Hematopoietic multipotent progenitor cell treated with erythropoietin and hydrocortisone succinate and interleukin-3 and kit ligand, for 4 days (in vitro differentiated cells): Measurements from ENCODE around the gene B4GALT5.

Experiments
- DNase-seq: peaks from one replicate; pipeline ENCODE4 v3.0.0-alpha.2; 2015

The B4GALT5 gene

DNA sequence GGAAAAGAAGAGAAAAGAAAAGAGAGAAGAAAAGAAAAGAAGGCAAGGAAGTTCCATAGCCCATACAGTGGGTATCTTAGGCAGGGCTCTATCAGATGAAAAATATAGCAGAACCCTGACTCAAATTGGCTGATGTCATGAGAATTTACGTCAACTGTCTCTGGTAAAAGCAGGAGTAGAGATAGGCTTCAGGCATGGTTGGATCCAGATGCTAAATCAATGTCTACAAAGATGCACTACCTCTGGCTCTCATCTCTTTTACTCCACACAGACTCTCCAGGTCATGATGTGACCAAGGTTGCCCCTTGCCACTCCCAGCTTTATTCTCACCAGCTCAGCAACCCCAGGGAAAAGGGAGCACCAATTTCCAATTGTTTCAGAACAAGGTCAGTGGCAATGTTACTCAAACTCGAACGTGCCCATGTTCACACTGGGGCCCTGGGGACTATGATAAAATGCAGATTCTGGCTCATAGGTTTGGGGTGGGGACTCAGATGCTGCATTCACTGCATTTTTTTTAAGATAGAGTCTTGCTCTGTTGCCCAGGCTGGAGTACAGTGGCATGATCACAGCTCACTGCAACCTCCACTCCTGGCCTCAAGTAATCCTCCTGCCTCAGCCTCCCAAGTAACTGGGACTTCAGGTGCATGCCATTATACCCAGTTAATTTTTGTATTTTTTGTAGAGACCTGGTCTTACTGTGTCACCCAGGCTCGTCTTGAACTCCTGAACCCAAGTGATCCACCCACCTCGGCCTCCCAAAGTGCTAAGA, 112.3 kb downstream of the B4GALT5 start:
- no peak for DNase-seq

DNA sequence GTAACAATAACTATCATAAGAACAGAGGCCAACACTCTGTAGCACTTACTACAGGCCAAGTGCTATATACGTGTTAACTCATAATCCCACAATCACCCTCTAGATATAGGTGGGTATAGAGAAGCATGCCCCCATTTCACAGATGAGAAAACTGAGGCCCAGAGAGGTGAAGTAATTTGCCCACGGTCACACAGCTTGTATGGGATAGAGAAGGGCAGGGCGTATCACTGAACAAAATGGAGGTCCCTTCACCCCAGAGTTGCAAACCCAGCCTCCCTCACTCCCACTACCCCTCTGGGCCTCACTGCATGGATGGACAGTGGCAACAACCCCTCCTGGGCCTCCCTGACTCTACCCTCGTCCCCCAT, 113.9 kb downstream of the B4GALT5 start:
- no peak for DNase-seq

DNA sequence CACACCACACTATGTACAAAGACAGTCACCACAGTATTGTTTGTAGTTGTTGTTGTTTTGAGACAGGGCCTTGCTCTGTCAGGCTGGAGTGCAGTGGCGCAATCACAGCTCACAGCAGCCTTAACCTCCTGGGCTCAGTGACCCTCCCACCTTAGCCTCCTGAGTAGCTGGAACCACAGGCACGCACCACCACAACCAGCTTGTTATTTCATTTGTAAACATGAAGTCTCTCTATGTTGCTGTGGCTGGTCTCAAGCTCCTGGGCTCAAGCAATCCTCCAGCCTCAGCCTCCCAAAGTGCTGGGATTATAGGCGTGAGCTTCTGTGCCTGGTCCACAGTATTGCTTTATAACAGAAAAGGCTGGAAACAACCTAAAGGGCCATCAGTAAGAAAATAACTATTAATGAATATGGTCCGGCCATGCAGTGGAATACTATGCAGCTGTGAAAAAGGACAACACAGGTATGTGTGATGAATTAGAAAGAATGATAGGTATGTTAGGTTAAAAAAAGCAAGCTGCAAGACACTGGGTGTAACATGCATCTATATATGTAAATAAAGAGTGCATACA, 115.8 kb downstream of the B4GALT5 start:
- no peak for DNase-seq

DNA sequence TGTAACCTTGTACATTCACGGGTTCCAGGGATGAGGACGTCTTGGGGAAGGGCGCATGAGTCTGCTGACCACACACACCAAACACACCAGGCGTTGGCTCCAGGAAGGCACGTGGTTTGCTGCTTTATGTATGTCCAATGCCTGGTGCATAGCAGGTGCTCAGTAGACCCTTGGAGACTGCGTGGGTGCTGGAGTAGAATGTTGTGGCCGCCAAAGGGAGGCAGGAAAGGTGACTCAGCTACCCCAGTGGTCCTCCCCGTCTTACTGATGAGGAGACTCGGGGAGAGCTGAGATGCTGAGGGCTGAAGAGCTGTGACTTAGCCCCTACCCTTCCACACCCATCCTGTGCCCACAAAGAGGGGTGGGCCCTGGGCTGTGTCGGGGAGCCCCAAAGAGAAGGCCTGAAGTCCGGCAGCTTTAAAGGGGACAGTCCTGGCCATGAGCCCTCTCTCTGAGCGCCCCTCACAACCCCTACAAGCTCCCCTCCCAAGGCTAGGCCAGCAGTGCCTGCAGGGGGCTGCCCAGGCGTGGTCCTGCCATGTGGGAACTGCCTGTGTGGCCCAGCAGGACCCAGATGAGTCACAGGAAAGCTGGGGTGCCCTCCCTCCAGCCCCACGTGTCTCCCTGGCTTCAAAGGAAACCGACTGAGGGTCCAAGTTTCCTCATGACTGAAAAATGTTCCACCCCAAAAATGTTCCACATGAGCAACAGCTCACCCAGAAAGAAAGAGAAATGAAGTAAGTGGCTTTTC, 117.7 kb downstream of the B4GALT5 start:
- DNase-seq = no peak

DNA sequence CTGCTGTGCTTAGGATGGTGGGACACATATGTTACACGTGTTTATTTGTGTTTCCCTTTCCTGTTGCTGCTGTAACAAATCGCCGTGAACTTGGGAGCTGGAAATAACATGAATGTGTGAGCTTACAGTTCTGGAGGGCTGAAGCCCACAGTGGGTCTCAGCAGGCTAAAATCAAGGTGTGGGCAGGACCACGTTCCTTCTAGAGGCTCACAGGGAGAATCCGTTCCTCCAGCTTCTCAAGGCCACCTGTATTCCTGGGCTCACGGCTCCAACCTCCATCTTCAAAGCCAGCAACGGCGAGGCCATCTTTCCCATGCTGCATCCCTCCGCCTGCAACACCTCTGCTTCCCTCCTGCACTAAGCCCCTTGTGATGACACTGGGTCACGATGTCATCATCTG, 118.3 kb downstream of the B4GALT5 start:
- DNase-seq = no peak

DNA sequence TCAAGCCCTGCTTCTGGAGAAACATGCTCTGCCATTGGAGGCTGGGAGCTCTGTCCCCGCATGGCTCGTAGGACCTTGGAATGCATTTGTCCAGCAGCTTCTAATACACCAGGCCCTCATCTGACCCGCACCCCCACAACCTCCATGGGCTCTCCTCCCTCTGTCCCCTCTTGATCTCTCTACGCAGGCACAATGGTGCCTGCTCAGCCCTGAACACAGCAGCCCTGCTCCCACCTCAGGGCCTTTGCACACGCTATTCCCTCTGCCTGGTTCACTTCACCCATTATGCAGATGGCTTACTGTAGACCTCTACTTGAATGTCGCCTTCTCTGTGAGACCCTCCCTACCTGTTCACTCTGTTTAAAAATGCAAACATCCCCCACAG, 118.8 kb downstream of the B4GALT5 start:
- DNase-seq = no peak

DNA sequence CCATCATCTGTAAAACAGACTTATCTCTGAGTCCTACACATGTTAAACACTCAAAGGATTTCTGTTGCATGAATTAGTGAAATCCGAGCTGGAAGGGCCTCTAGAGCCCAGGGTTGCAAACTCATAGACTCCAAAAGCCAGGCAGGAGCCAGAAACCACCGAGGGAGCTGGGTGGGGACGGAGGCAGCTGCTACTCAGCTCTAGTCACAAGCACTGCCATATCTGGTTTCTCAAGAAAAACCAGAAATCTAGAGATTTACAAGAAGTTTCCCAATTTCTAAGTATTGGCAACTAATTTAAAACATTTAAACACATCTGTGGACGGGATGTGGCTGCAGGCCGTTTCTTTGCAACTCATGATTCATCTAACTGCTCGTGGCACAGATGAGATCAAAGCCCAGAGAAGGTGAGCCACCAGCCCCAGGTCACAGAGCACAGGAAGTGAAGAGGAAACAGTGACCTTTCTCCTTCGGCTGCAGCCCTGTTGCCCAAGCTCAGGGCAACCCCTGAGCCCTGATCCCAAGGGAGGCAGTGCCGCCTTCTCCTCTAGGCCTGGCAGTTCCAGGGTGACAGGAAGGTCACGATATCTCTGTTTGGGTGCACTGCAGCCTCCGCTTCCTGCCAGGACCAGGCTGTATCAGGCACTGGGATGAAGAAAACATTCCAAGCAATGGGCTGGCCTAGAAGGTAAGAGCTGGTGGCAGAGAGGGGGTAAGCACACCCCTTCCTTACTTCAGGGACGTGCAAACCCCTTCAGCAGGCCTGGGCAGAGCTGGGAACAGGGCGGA, 119.3 kb downstream of the B4GALT5 start:
- peak; percentile 42 for DNase-seq

DNA sequence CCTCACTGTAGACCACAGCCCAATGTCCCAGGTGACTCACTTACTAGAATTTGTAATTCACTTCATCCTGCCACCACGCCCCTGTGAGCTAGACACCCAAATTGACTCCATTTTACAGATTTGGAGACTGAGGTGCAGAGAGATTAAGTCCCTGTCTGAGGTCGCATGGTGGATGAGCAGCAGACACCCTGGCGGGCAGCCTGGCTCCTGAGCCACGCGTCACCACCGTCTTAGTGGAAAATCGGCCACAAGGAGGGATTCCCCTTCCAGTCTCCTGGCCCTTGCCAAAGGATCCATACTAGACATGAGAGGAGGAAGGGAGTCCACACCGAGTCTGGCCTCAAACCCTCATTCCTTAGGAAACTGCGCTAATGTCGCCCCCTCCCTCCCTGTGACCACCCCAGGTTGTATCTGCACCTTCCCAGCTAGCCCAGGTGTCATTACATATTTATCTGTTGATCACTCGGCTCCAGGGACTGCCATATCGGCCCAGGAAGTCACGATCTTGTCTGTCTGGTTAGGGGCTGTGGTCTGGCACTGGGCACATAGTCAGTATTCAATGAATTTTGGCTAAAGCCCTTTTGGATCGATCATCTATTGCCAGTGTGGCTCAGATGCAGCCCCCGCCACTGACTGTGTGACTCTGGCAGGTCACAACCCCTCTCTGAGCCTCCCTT, 120.1 kb downstream of the B4GALT5 start:
- DNase-seq = no peak

DNA sequence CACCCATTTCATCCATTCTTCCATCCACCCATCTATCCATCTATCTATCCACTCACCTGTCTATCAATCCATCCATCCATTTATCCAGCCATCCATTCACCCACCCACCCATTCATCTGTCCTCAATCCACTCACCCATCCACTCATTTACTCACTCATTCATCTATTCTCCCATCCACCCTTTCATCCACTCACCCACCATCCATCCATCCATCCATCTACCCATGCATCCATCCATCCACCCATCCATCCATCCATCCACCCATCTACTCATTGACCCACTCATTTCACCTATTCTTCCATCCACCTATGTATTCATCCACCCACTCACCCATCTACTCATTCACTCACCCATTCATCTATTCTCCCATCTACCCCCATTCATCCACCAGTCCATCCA, 121.6 kb downstream of the B4GALT5 start:
- DNase-seq = no peak

DNA sequence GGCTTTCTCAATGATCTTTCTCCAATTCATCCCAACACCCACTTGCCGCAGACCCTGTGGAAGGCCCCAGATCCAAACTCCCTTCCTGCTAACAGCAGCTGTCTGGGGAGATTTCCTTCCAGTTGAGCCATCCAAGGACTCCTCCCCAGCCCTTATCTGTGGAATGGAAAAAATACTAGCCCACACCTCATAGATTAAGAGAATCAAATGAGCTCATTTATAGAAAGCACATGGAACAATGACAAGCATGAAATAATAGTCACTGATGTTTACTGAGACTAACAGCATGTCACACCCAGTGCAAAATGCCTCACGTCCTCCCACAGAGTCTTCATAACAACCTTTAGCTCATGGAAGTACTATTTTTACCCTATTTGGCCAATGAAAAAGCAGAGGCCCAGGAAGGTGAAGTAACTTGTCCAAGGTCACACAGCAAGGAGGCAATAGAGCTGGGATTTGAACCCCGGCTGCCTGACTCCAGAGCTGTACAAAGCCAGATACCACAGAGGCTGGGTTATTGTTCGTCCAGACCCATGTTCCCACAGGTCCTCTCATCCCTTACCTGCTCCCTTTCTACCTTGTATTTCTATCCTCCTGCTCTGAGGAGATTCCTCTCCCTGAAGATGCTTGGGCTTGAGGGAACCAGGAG, 122.3 kb downstream of the B4GALT5 start:
- DNase-seq = no peak

DNA sequence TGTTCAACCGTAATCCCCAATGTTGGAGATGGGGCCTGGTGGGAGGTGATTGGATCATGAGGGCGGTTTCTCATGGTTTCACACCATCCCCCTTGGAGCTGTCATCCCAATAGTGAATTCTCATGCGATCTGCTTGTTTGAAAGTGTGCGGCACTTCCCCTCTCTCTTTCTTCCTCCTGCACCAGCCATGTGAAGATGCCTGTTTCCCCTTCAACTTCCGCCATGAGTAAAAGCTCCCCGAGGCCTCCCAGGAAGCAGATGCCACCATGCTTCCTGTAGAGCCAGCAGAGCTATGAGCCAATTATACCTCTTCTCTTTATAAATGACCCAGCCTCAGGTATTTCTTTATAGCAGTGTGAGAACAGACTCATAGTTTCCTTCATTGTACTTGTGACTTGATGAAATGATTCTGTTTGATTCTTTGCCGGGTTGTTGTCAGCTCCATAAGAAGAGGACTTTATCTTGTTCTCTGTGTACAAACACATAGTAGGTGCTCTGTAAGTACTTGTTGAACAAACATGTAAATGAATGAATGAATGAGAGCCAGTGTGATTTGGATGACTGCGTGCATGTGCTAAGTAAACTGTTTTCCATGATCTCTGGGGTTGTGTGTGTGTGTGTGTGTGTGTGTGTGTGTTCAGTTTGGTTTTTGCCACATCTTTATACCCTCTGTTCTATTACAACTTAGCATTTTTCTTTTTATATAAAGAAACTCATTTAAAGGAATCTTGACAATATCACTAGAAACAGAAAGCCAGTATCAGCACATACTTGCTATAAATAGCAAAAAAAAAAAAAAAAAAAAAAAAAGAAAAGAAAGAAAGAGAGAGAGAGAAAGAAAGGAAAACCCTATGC, 123.3 kb downstream of the B4GALT5 start:
- no peak for DNase-seq

DNA sequence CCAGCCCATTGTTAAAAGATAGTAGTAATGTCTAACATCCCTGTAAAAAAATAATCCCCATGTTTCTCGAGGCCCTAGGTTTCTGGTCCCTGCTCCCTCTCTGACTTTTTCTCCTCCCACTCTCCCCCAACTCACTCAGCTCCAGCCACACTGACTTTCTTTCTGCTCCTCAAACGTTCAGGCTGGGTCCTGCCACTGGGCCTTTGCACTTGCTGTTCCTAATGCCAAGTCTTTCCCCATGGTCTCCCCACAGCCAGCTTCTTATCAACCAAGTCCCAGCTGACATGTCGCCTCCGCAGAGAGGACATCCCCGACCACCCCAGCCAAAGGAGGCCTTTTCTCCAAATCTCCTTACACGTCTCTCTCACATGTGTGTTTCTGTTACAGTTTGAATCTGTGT, 123.9 kb downstream of the B4GALT5 start:
- DNase-seq = no peak

DNA sequence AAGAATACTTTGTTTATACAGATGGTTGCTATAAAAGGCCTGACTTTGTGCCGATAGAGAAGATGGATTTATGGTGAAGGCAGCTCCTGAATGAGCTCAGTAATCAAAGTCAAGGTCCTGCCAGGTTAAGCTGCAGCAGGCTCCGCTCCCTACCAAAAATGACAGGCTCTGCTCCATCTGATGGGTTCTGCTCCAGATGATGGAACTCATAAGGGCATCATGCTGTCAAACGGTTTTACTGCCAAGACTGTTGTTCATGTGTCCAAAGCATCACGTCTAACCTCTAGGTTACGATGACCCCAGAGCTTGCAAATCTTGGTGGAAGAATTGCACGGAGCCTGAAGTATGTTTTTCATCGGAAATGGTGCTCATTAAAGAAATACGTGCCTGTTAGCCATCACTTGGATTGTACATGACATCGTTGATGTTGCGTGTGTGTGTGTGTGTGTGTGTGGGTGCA, 126.5 kb downstream of the B4GALT5 start:
- no peak for DNase-seq

DNA sequence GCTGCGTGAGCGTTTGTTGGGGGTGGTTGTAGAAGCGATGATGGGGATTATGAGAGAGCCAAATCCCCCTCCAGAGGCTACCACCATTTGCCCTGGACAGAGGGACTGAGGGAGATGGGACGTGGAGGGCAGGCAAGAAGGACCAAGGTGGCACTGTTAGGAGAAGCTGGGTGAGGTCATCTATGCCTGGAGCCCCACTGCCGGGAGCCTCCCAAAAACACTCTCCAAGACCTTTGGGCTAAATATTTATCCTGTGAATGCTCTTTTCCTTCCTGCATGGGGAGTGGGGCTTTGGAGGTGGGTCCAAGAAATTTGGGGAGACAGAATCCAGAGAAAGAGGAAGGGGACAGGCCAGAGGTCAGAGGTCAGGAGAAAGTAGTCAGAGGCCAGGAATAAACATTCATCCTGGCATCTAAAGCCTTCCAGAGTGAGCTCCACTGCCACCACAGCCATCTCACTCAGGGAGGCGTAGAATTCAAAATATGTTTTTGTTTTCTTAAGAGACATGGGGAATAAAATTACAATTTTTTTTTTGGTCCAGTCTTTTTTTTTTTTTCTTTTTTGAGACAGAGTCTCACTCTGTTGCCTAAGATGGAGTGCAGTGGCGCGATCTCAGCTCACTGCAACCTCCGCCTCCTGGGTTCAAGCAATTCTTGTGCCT, 128.0 kb downstream of the B4GALT5 start:
- no peak for DNase-seq

DNA sequence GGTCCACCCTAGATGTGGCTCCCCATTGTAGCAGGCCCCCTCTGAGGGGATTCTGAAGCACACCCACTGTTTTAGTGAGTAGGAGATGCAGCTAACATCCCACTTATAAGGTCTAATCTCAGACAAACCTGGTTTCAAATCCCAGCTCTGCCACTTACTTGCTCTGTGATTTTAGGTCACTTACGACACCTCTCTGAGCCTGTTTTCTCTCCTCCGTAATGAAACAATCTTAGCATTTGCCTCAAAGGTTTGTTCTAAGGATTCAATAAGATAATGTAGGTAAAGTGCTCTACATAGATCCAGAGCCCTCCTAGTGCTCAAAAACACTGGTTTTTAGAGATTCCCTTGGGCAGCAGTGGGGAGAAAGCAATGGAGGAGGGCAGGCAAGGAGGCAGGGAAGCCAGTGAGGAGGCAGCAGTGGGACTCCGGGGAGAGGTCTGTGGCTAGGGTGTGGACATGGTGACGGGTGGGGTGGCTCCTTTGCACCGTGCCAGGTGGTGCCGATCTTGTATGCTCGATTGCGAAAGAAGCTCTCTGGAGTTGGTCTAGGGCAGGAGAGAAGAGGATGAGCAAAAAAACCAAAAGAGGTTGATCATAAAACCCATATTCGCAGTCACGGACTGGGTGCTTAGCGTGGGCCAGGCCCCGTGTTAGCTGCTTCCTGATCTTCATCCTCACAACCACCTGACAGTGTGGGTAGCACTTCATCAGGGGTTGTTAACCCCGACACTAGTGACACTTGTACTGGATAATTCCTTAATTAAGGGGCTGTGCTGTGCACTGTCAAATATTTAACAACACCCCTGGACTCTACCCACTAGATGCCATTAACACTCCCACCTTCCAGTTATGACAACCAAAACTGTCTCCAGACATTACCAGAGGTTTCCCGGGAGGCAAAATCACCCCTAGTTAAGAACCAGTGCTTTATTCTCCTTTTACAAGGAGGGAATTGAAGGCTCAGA, 129.0 kb downstream of the B4GALT5 start:
- DNase-seq = no peak

DNA sequence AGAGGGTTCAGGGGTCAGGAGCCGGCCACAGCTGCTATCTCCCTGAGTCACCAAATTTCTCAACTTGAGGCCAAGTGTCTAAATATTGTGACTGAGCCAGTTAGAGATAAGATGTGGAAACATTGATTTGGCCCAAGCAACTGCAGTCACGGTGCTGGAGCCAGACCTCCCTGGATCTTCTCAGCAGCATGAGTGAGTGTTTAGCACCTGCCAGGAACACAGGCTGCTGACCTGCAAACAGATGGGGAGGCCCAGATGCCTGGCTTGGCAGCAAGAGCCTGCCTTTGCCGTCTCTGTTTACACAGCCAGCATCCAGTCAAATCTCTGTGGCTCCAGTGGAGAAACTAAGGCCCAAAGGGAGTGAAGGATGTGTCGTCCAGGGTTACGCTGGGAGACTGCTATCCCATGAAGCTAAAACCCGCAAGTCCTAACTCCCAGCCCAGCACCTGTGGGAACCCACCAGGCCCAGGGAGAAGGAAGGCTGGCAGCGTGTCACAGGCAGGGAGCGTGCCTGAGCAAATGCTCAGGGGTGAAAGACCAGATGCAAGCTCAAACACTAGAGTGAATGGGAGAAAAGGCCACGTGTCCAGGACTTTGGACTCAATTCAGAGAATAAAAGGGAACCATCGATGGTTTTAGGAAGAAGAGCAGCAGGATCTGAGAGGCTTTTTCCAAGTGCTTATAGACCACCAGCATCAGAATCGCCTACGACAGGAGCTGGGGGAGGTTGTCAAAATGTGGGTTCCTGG, 129.8 kb downstream of the B4GALT5 start:
- DNase-seq = peak; percentile 59

DNA sequence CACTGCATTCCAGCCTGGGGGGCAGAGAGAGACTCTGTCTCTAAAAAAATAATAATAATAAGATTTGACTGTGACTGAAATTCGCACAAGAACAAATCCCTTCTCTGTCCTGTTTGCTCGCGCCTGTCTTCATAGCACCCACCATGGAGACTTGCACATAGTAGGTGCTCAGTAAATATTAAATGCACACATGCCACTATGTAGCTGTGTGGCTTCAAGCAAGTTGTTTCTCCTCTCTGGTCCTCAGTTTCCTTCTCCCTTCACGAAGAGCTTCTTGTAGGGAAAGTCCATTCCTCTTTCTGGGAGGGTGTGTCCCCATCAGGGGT, 130.4 kb downstream of the B4GALT5 start:
- DNase-seq = no peak
